Hematopoietic multipotent progenitor cell treated with erythropoietin and hydrocortisone succinate and interleukin-3 and kit ligand, for 4 days (in vitro differentiated cells): ENCODE results near the gene CEP97.
"Not testable (repeated sequence)": the region's sequence is repeated elsewhere in the genome, so short reads cannot be mapped to it uniquely, and the experiment has no call there.

ENCODE experiments used
- DNase-seq: peaks from one replicate; pipeline ENCODE4 v3.0.0-alpha.2; 2015

The CEP97 gene

DNA sequence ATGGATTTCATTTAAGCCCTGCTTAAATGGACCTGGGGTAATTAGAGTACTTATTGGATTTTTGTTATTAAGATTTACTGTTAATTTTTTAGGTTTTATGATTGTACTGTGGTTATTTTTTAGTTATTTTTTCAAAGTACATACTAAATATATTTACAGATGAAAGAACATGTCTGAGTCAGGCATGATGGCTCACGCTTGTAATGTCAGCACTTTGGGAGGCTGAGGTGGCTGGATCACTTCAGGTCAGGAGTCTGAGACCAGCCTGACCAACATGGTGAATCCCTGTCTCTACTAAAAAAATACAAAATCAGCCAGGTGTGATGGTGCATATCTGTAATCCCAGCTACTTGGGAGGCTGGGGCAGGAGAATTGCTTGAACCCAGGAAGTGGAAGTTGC, 21.7 kb upstream of the CEP97 start:
- no peak for DNase-seq

DNA sequence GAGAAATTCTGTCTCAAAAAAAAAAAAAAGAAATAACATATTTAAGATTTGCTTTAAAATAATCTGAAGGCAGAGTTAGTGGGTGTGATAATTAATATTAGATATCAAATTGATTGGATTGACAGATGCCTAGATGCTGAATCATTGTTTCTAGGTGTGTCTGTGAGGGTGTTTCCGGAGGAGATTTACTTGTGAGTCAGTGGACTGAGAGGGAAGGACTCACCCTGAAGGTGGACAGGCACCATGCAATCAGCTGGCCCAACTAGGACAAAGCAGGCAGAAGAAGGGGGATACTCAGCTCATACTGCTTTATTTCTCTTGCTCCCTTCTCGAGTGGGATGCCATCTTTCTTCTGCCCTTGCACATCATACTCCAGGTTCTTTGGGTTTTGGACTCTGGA, 21.2 kb upstream of the CEP97 start:
- no peak for DNase-seq

GRCh38 chr3:101704639-101705038, 19.8 kb upstream of the CEP97 start:
- not testable (repeated sequence) for DNase-seq

GRCh38 chr3:101709126-101709525, 15.3 kb upstream of the CEP97 start:
- DNase-seq: peak; percentile 50

DNA sequence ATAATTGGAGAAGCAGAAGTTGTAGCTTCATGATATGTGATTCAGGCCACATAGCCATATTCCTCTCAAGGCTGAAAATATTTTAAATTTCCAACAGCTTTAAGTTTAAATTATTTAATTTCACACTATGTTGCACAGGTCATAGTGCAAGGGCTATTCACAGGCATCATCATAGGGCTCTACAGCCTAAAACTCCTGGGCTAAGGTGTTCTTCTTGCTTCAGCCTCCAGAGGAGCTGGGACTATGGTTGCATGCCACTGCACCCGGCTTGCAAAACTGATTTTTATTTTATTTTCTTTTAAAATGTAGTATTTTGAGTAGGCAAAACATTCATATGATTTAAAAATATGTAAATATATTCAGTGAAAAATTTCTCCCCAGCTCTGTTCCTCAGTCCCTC, 6.0 kb upstream of the CEP97 start:
- no peak for DNase-seq

DNA sequence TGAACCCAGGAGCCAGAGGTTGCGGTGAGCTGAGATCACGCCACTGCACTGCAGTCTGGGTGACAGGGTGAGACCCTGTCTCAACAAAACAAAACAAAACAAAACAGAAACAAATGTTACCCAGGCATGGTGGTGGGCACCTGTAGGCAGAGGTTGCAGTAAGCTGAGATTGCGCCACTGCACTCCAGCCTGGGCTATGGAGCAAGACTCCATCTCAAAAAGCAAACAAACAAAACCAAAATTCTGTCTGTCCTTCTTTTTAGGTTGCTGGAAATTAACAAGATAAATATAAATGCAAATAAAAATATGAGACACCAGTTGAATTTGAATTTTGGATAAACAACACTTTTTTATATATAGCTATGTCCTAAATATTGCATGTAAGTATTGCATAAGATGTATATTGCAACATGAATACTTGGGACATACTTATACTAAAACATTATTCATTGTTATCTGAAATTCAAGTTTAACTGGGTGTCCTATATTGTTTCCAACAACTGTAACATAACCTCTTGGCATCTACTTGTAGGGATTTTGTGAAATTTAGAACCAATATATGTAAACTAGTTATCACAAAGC, 4.7 kb upstream of the CEP97 start:
- peak; percentile 27 for DNase-seq

- DNase-seq: no peak
Observed at GRCh38 chr3:101720851-101721840, 3.3 kb upstream of the CEP97 start.

DNA sequence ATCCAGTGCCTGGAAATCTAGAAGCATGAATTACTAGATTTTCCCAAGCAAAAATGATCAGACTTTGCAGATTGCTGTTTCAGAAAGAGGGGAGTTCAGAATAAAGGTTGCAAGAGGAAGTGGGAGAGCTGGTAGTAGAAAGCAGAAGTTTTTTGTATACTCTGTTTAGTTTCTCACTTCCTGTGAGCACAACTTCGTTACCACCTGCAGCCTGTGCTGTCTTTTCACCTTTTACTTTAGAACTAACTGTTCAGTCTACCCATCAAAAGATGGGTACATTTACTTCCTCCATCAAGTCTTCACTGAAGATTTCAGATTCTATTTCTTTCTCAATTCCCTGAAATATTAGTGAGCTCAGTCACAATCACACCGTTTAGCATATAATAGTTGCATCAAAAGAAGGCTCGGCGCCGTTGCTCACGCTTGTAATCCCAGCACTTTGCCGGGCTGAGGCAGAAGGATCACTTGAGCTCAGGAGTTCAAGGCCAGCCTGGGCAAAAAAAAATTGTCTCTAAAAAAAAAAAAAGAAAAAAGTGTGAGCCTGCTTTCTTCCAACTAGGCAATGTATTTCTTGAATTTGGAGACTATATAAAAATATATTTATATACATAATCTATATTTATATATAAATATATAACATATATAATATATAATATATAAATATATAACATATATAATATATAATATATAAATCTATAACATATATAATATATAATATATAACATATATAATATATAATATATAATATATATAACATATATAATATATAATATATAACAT, 1.8 kb upstream of the CEP97 start:
- DNase-seq: peak; percentile 59

DNA sequence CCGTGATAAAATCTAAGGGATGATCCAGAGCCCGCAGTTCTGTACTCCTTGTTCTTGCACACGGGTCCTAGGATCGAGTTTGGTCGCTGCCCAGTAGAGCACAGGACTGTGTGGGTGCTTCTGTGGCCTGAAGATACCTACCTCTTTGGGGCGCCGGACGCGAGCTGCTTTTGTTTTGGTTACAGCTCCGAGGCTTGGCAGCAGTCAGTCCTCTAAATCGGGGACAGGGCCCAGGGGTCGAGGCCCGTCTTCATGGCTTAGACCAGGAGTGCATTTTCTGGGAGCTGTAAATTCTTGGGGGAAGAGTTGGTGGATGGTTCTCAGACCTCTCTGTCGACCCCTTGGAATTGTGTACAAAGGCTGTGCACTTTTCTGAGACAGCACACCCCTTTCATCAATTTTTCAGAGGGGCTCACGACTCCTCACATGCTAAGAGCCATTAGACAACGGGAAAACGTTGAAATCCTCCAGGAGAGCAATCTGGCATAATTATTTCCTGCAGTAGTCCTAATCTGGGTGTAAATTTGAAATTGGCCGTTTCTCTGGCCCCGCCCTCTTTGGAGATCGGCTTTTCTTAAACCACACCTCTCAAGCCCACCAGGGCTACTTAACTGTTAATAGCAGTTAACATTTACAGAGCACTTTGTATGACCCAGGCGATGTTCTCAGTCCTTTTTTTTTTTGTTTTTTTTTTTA, 928 bp downstream of the CEP97 start:
- DNase-seq: peak; percentile 85

GRCh38 chr3:101725890-101726275, 1.5 kb downstream of the CEP97 start:
- DNase-seq: no peak

DNA sequence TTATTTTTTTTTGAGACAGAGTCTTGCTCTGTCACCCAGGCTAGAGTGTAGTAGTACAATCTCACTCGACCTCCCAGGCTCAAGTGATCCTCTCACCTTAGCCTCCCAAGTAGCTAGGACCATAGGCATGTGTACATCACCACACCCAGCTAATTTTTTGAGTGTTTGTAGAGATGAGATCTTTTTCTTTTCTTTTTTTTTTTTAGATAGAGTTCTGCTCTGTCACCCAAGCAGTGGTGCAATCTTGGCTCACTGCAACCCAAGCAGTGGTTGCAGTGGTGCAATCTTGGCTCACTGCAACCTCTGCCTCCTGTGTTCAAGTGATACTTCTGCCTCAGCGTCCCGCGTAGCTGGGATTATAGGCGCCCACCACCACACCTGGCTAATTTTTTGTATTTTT, 5.2 kb downstream of the CEP97 start:
- DNase-seq: peak; percentile 21

DNA sequence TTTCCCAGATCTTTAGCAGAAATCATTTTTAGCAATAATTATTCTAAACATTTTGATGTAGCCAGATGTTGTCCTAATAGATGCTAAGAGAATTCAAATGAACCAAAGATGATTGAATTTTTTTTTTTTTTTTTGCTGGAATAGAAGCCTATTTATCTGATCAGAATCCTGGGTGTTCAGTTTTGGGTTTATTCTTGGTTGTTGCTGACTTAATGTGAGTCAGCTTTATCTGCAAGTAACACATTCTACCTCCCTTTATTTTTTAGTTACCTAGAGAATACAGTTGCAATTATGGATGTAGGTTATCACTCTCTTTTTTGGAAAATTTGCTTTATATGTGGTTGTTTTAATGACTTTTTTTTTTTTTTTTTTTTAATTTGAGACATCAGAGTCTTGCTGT, 6.4 kb downstream of the CEP97 start:
- peak; percentile 66 for DNase-seq

GRCh38 chr3:101732240-101732641, 7.8 kb downstream of the CEP97 start:
- DNase-seq: no peak

GRCh38 chr3:101735833-101736232, 11.4 kb downstream of the CEP97 start:
- no peak for DNase-seq

DNA sequence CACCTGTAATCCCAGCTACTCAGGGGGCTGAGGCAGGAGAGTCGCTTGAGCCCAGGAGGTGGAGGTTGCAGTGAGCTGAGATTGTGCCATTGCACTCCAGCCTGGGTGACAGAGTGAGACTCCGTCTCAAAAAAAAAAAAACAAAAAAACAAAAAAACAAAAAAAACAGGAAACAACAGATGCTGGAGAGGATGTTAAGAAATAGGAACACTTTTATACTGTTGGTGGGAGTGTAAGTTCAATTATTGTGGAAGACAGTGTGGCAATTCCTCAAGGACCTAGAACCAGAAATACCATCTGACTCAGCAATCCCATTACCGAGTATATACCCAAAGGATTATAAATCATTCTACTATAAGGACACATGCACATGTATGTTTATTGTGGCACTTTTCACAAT, 17.5 kb downstream of the CEP97 start:
- DNase-seq: not testable (repeated sequence)

DNA sequence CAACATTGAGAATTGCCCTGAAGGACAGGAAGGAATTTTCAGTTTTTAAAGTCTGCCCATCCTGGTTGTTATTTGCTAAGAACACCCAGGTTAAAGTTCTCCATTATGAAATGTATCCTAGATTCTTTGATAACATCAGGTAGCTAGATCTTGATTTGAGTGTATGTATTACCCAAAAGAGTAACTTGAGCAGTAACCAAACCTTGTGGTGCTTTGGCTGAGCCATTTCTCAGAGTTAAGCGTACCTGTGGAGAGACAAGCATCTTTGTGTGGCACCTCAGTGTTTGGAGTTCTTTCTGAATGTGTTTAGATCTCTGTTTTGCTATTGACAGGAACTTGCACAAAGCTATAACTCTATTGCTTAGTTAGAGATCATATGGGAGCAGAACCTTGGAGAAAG, 20.4 kb downstream of the CEP97 start:
- DNase-seq: no peak

DNA sequence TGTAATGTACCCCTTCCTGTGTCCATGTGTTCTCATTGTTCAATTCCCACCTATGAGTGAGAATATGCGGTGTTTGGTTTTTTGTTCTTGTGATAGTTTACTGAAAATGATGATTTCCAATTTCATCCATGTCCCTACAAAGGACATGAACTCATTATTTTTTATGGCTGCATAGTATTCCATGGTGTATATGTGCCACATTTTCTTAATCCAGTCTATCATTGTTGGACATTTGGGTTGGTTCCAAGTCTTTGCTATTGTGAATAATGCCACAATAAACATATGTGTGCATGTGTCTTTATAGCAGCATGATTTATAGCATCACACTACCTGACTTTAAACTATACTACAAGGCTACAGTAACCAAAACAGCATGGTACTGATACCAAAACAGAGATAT, 21.5 kb downstream of the CEP97 start:
- not testable (repeated sequence) for DNase-seq

GRCh38 chr3:101753386-101754113, 29.1 kb downstream of the CEP97 start:
- DNase-seq: not testable (repeated sequence)

GRCh38 chr3:101758224-101758623, 33.8 kb downstream of the CEP97 start:
- peak; percentile 26 for DNase-seq

DNA sequence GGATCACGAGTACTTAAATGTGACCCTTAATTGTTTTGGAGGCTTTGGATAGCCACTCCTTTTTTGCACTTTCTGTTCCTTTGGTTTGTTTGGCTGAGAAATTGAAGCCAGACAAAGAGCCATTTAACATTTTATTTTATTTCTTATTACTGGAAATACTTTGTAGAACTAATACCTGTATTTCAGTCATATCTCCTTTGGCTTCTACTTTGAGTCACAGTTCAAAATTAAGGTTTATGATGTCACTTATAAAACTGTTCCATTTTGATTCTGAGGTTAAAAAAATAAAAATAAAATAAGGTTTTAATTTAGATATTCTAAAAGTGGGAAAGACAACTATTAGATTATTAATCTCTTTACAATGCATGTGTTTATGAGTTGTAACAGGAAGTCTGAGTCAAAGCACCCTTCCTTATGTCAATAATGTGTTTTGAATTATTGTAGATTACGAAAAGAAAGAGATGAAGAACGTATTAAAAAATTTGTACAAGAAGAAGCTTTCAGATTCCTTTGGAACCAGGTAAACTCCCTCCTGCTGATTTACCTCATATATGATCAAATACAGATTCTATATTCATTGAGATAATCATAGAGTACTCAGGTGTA, 37.7 kb downstream of the CEP97 start:
- no peak for DNase-seq

DNA sequence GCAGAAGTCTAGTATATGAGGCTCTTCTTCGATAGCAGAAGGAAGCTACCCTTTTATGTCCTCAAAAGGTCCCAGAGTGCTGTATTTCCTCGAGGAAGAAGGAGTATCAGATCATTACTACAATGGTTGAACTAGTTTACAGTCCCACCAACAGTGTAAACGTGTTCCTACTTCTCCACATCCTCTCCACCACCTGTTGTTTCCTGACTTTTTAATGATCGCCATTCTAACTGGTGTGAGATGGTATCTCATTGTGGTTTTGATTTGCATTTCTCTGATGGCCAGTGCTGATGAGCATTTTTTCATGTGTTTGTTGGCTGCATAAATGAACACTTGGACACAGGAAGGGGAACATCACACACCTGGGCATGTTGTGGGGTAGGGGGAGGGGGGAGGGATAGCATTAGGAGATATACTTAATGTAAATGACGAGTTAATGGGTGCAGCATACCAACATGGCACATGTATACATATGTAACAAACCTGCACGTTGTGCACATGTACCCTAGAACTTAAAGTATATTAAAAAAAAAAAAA, 53.4 kb downstream of the CEP97 start:
- DNase-seq: peak; percentile 11
